ENCODE results near the gene CREBZF. TPM values are rescaled to one million over a fixed set of nuclear protein-coding genes. Genes with fewer than 3 reads are reported as not detected.

The CREBZF gene
- total RNA-seq, 2 donors from 2014 or later = 39.3 to 47.5 TPM

- Histone ChIP-seq H3K4me1 (ENCODE audit: control insufficient read depth, insufficient read depth, low read length) (no peaks in the 10 kb centered on the region), H3K4me3 (ENCODE audit: low read length) (no peak overlapping the region), H3K36me3 (ENCODE audit: control insufficient read depth, insufficient read depth, low read length) (no peaks in the 10 kb centered on the region), H3K27ac (ENCODE audit: low read depth, low read length) (no peak overlapping the region), H3K9me3 (ENCODE audit: control insufficient read depth, low read length) (no peaks in the 10 kb centered on the region), H3K27me3 (ENCODE audit: control insufficient read depth, insufficient read depth, low read length, poor library complexity, severe bottlenecking) (no peaks in the 10 kb centered on the region), H3K9ac (ENCODE audit: extremely low read depth, low read length, poor library complexity, severe bottlenecking) (no peak overlapping the region)
- H3K4me1 Mint-ChIP-seq = no peaks in the 10 kb centered on the region
- TF ChIP-seq CTCF (conservative IDR thresholded peaks at IDR 0.05) = no peak
- WGBS, 2 experiments (ENCODE audit: insufficient coverage in 1 of 2, insufficient read length in 1 of 2) = 99% methylated on average over 5 of the region's 5 CpGs; no CpG with 5 or more reads in 1 of the 2 experiments
- H3K4me3 Mint-ChIP-seq = no peak overlapping the region
- no peaks in the 10 kb centered on the region for H3K27me3 Mint-ChIP-seq (ENCODE audit: insufficient read depth)
- DNase-seq = no peak
- H3K36me3 Mint-ChIP-seq (ENCODE audit: low read depth) = no peaks in the 10 kb centered on the region
- H3K27ac Mint-ChIP-seq = no peak overlapping the region
- H3K9me3 Mint-ChIP-seq = no peaks in the 10 kb centered on the region
These were observed 45.2 kb upstream of the CREBZF start for GRCh38 chr11:85709941-85710702.

GRCh38 chr11:85705800-85706199 lies 40.9 kb upstream of the CREBZF start:
- no peaks in the 10 kb centered on the region for H3K36me3 ChIP-seq (ENCODE audit: control insufficient read depth, insufficient read depth, low read length)
- no peak overlapping the region for H3K27ac Mint-ChIP-seq
- no peak for TF ChIP-seq CTCF (conservative IDR thresholded peaks at IDR 0.05)

GRCh38 chr11:85704967-85705366 lies 40.0 kb upstream of the CREBZF start:
- no peaks in the 10 kb centered on the region for H3K9me3 Mint-ChIP-seq

More at GRCh38 chr11:85705800-85706199, 40.9 kb upstream of the CREBZF start:
- Mint-ChIP-seq H3K27me3 (ENCODE audit: insufficient read depth) (no peaks in the 10 kb centered on the region), H3K9me3 (no peaks in the 10 kb centered on the region), H3K4me1 (no peaks in the 10 kb centered on the region), H3K4me3 (no peak overlapping the region), H3K36me3 (ENCODE audit: low read depth) (no peaks in the 10 kb centered on the region)
- DNase-seq = no peak
- Histone ChIP-seq H3K4me3 (ENCODE audit: low read length) (no peak overlapping the region), H3K9ac (ENCODE audit: extremely low read depth, low read length, poor library complexity, severe bottlenecking) (no peak overlapping the region), H3K4me1 (ENCODE audit: control insufficient read depth, insufficient read depth, low read length) (no peaks in the 10 kb centered on the region), H3K27me3 (ENCODE audit: control insufficient read depth, insufficient read depth, low read length, poor library complexity, severe bottlenecking) (no peaks in the 10 kb centered on the region), H3K9me3 (ENCODE audit: control insufficient read depth, low read length) (no peaks in the 10 kb centered on the region), H3K27ac (ENCODE audit: low read depth, low read length) (no peak overlapping the region)

More at GRCh38 chr11:85704967-85705366, 40.0 kb upstream of the CREBZF start:
- H3K36me3 Mint-ChIP-seq (ENCODE audit: low read depth) = no peaks in the 10 kb centered on the region
- no peak overlapping the region for H3K27ac Mint-ChIP-seq
- no peaks in the 10 kb centered on the region for H3K9me3 ChIP-seq (ENCODE audit: control insufficient read depth, low read length)
- H3K4me1 ChIP-seq (ENCODE audit: control insufficient read depth, insufficient read depth, low read length) = no peaks in the 10 kb centered on the region
- no peak for TF ChIP-seq CTCF (conservative IDR thresholded peaks at IDR 0.05)
- no peaks in the 10 kb centered on the region for H3K27me3 ChIP-seq (ENCODE audit: control insufficient read depth, insufficient read depth, low read length, poor library complexity, severe bottlenecking)
- no peak overlapping the region for H3K4me3 ChIP-seq (ENCODE audit: low read length)
- peaks cover 1% of the 10 kb centered on the region for H3K4me1 Mint-ChIP-seq
- no peak overlapping the region for H3K27ac ChIP-seq (ENCODE audit: low read depth, low read length)
- no peaks in the 10 kb centered on the region for H3K27me3 Mint-ChIP-seq (ENCODE audit: insufficient read depth)
- DNase-seq = no peak
- 91 to 100% methylated on average over 1 to 2 of the region's 3 CpGs for WGBS, 2 experiments (ENCODE audit: insufficient coverage in 1 of 2, insufficient read length in 1 of 2)
- no peak overlapping the region for H3K4me3 Mint-ChIP-seq
- H3K36me3 ChIP-seq (ENCODE audit: control insufficient read depth, insufficient read depth, low read length) = no peaks in the 10 kb centered on the region
- H3K9ac ChIP-seq (ENCODE audit: extremely low read depth, low read length, poor library complexity, severe bottlenecking) = no peak overlapping the region

Measured in endodermal cell (in vitro differentiated cells).